Measurements from ENCODE around the gene SNED1.

SNED1 gene

DNA sequence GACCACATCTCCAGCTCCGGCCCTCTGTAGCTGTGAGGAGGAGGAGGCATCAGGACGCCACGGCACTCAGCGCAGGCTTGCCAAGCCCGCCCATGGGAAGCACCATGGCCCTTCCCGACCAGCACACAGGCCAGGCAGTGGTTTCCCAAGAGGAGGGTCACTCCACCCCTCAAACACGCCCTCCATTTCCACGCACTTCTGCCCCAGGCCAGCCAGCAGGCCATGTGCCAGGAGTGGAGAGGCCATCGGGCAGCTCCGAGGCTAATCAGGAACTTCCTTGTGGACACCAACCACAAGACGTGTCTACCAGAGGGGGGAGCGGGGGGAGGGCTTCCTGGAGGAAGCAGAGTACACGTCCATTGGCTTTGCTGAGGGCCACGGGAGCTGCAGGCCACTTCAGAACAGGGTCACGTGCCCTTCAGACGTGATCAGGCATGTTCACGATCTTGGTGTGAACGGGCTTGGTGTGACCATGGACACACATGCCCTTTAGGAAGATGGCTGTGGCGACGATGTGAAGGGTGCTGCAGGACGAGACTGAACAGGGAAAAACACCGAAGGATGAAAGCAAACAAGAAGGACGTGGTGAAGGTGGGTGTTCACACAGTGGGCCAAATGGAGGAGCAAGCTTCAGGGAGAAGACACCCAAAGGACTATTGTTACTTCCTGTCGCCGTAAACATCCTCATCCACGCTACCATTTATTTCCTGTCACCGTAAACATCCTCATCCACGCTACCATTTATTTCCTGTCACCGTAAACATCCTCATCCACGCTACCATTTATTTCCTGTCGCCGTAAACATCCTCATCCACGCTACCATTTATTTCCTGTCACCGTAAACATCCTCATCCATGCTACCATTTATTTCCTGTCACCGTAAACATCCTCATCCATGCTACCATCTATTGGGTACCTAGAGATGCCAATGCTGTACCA is 110.1 kb downstream of the SNED1 start:
- no peak for DNase-seq (ENCODE audit: low read depth in 2 of 2)

GRCh38 chr2:241109210-241110088 is 111.0 kb downstream of the SNED1 start:
- DNase-seq (ENCODE audit: low read depth in 2 of 2) = no peak

DNA sequence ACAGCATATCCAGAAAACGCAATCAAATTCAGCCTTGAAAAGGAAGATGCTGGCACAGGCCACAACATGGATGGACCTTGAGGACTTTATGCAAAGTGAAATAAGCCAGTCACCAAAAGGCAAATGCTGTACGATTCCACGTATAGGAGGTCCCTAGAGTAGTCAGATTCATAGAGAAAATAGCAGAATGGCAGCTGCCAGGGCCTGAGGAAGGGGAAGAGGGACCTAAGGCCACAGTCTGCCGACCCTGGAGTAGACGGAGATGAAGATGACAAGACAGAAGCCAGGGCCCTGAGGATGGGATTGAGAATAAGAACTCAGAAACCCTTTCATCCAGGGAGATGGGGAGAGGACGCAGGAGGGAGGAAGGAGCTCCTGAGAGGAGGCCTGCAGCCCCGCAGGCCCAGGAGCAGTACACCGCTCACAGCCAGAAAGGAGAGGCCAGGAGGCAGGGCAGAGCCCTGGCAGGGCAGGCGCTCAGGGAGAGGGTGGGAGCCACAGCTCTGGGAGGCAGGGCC is 111.7 kb downstream of the SNED1 start:
- no peak for DNase-seq (ENCODE audit: low read depth in 2 of 2)

DNA sequence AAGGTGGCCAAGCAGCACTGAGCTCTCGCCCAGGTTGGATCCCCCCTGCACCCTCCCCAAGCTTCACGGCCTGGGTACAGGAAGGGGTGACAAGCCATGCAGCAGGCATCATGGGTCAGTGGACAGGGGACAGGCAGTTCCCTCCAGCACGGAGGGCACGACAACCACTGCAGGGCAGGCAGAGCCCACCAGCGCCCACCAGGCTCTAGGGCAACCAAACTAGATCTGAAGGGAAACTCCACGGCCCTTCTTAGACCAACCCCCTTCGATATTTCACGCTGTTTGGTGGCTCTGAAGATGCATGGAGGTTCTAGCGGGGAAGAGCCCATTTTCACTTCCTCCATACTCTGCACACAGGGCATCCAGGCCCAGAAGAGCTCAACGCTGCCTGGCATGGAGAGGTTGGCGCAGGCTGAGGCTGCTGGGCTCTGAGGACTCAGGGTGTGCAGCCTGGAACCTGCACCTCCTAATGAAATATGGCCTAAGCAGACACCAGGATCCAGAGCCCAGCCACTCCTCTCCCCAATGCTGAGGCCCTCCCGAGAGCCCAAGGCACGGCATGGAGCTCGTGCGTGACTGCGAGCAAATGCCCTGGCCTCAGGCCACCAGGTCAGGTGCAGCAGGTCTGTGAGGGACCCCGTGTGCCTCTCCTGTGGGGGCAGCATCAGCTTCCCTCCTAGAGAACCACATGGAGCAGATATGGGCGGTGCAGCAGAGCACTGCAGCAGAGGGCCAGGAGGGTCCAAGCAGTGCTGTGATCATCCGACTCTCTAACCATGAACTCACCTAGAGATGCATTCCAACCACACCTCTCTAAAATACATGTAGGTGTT is 112.4 kb downstream of the SNED1 start:
- DNase-seq (ENCODE audit: low read depth in 2 of 2) = no peak

GRCh38 chr2:241111440-241111805 is 113.0 kb downstream of the SNED1 start:
- no peak for DNase-seq (ENCODE audit: low read depth in 2 of 2)

DNA sequence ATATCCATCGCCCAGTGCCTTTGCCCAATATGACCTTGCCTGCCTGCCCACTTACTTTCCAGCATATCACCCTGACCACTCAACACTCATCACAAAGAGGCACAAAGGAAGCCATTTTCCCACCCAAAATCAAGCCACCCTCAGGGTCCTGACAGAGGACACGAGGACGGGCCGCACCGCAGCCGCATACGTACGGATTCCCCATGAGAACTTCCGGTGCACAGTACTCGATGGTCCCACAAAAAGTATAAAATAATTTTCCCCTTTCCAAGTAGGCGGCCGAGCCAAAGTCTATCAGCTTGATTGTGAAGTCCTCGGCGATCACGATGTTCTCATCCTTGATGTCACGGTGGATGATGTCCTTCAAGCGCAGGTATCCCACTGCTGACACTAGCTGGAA is 113.6 kb downstream of the SNED1 start:
- no peak for DNase-seq (ENCODE audit: low read depth in 2 of 2)

DNA sequence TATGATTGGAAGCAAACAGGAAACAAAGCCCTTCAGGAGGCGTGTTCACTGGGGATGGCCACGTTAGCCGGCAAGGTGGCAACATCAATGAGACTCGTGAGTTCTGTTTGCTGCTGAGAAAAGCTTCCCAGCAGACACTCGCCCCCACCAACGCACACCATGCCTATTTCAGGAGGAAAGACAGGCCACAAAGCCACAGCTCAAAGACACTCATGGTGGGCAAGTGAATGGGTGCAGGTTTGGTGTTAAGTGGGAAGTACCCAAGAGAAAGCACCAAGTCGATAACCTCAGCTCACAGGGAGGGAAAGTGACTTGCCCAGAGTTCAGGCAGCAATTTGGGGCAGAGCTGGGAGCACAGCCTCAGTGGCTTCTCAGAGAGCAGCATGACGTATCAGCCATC is 114.2 kb downstream of the SNED1 start:
- no peak for DNase-seq (ENCODE audit: low read depth in 2 of 2)

GRCh38 chr2:241114836-241115235 is 116.4 kb downstream of the SNED1 start:
- DNase-seq (ENCODE audit: low read depth in 2 of 2) = no peak

GRCh38 chr2:241115361-241115760 is 116.9 kb downstream of the SNED1 start:
- no peak for DNase-seq (ENCODE audit: low read depth in 2 of 2)

DNA sequence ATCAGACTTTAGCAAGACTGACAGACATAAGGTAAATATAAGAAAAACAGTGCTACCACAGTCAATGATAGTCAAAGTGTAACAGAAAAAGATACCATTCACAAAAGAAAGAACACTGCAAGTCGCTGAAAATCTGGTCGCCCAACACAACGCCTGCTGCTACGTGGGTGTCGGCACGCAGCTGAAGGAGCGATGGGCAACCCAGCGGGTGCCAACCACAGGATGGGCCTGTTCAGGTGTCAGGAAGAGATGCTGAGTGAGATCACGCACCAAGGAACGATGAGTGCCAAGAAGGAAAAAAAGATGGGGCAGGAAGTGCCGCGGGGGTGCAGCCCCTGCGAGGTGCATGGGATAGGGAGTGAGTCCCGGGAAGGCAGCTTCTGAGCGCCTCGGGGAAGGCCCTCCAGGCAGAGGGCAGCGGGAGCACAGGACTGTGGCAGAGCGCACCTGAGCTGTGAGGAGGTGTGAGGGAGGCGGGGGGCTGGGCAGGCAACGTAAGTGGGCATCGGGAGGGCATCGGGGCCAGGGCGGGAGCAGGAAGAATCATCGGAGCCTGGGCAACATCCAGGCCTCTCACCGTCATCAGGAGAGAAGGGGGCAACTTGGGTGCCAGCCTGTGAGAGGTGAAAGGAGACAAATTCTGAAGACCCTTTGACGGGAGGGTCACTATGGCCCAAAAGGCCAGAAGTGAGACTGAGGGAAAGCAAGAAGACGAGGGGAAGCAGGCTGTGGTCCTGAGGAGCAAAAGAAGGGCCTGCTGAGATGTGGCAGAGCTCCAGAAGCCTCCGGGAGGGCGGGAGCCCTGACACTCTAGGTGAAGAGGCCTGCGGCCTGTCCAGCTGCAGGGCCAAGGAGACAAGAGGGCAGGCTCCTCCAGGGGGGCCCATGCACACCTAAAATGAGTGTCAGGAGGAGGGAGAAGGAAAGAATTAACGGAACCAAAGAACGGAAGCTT is 118.5 kb downstream of the SNED1 start:
- no peak for DNase-seq (ENCODE audit: low read depth in 2 of 2)

DNA sequence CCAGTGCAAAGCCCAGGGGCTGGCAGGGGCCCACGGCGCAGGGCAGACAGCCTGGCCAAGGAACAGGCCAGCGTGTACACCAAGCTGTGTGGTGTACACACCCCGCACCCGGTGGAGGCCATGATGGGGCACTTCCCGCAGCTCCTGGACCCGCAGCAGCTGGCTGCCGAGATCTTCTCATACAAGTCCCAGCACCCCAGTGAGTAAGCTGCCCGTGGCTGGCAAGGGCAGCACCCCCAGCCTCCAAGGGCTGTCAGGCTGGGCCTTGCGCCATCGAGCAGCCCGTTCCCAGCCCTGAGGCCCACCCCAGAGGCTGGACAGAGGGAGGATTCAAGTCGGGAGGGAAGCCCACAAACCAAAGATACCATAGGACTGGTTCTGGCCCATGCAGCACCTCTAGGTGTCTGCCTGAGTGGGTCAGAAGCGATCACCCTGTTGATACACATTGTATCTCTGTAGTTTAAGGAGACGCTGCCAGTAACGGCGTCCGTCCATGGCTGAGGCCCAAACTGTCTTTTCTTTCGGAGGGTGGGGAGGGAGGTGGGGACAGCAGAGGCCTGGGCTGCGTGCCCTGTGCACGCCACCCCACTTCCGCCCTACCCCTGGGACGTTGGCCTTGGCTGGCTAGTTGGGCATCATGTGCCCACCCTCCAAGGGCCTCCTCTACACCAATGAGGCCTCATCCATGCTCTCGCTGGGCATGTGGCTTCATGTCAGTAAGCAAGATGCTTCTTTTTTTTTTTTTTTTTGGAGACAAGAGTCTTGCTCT is 120.5 kb downstream of the SNED1 start:
- DNase-seq (ENCODE audit: low read depth in 2 of 2) = no peak

- DNase-seq (ENCODE audit: low read depth in 2 of 2) = no peak
Measured at GRCh38 chr2:241120440-241120839, 122.0 kb downstream of the SNED1 start.

DNA sequence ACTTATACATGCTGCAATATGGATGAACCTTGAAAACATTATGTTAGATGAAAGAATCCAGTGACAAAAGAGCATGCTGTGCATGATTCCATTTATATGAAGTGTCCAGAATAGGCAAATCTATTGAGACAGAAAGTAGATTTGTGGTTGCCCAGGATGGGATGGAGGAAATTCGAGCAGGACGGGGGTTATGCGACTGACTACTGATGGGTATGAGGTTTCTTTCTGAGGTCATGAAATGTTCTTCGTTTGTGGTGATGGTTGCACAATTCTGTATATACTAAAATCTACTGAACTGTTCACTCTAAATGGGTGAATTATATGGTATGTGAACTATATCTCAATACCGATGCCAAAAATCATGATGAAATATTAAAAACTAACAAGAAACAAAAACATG is 122.6 kb downstream of the SNED1 start:
- DNase-seq (ENCODE audit: low read depth in 2 of 2) = no peak

DNA sequence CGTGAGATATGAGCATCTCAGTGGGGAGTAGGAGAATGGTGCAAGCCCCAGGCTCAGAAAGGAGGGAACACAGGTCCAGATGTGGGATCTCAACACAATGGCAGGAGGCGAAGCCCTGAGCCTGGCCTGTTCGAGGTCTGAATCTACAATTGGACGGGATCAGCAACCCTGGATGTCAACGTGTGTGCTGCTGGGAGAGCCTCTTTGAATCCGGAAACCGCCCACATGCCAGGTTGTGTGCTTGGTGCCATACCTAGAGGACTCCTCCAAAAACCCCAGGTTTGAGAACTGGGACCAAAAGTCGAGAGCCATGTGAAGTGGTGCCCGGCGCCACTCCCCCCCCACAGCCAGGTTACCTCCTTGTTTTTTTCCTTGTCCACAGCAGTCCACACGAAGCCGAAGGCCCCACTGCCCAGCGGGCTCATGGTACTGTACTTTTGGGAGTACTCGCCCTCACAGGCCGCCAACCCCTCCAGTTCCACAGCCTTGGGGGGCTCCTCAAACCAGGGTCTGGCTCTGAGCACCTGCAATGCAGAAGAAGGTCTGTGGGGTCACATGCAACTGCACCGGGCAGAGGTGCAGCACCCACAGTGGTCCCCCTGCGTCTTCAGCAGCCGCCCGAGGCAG is 124.1 kb downstream of the SNED1 start:
- DNase-seq (ENCODE audit: low read depth in 2 of 2) = no peak

- no peak for DNase-seq (ENCODE audit: low read depth in 2 of 2)
Measured at GRCh38 chr2:241123816-241124536, 125.6 kb downstream of the SNED1 start.

DNA sequence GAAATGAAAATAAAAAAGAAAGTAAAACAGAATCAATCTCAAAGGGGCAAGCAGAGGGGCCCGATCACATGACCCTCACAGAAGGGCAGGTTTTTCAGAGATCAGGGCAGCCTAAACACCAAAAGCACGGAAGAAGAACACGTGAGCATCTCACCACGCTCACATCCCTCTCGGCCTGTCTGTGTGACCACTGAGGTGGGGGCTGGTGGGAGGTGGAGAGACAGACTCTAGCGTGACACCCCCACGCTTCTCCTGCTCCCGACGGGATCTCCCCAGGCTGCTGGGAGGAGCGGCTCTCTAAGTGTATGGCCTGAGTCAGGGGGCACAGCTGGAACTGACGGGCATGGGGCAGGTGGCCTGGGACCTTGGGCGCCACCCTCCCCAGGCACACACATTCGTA is 127.2 kb downstream of the SNED1 start:
- DNase-seq (ENCODE audit: low read depth in 2 of 2) = no peak

- DNase-seq (ENCODE audit: low read depth in 2 of 2) = no peak
Measured at GRCh38 chr2:241126201-241126611, 127.8 kb downstream of the SNED1 start.

GRCh38 chr2:241126771-241127202 is 128.4 kb downstream of the SNED1 start:
- DNase-seq (ENCODE audit: low read depth in 2 of 2) = no peak

- DNase-seq (ENCODE audit: low read depth in 2 of 2) = no peak
Measured at GRCh38 chr2:241128266-241128665, 129.8 kb downstream of the SNED1 start.
